Measurements from ENCODE around the gene DLG1. TPM values are rescaled to one million over a fixed set of nuclear protein-coding genes. Genes with fewer than 3 reads are reported as not detected.

The DLG1 gene
- total and polyA plus RNA-seq, 9 of the 15 experiments (the other 6 are each of a cell fraction or from before 2014, with no cell fraction given): 9.4 to 63.5 (median 43.6) TPM

GRCh38 chr3:197298341-197298944 is at the start of gene DLG1 (continued):
- no peak for TF ChIP-seq ID3 (CRISPR knock-in tag; IDR thresholded peaks at IDR 0.05)
- no peak for TF ChIP-seq ID3 (tag; IDR thresholded peaks at IDR 0.05)
- TF ChIP-seq RB1 (IDR thresholded peaks at IDR 0.05; ENCODE audit: low read depth): no peak
- peak; percentile 63 for TF ChIP-seq EP400 (IDR thresholded peaks at IDR 0.05)
- TF ChIP-seq SP2 (IDR thresholded peaks at IDR 0.05; ENCODE audit: extremely low read depth, low read depth, low read length, poor library complexity, severe bottlenecking): no peak
- TF ChIP-seq HDAC6 (IDR thresholded peaks at IDR 0.05; ENCODE audit: low read depth, low read length): no peak
- TF ChIP-seq ZNF165 (CRISPR knock-in tag; IDR thresholded peaks at IDR 0.05; ENCODE audit: borderline replicate concordance): no peak
- TF ChIP-seq FOXJ3 (CRISPR knock-in tag; IDR thresholded peaks at IDR 0.05): no peak
- TF ChIP-seq ZBTB12 (CRISPR knock-in tag; IDR thresholded peaks at IDR 0.05): no peak
- no peak for TF ChIP-seq CBX5 (IDR thresholded peaks at IDR 0.05; ENCODE audit: borderline replicate concordance, low read depth)
- TF ChIP-seq CHD1 (IDR thresholded peaks at IDR 0.05; ENCODE audit: low read length): no peak
- no peak for TF ChIP-seq MAFG (tag; conservative IDR thresholded peaks at IDR 0.05)
- TF ChIP-seq ESRRB (CRISPR knock-in tag; IDR thresholded peaks at IDR 0.05; ENCODE audit: borderline replicate concordance): no peak
- TF ChIP-seq DPF2 (IDR thresholded peaks at IDR 0.05): 0 out of 2 replicates have a peak, but pooled peaks have one; percentile 42
- no peak for TF ChIP-seq ZNF12 (CRISPR knock-in tag; IDR thresholded peaks at IDR 0.05)
- no peak for TF ChIP-seq GMEB1 (CRISPR knock-in tag; IDR thresholded peaks at IDR 0.05)
- TF ChIP-seq ETS2 (tag; IDR thresholded peaks at IDR 0.05; ENCODE audit: borderline replicate concordance, poor library complexity, severe bottlenecking): no peak
- TF ChIP-seq CXXC5 (CRISPR knock-in tag; IDR thresholded peaks at IDR 0.05): no peak; the same call in 1 of the 2 replicates
- no peak for TF ChIP-seq ZNF586 (CRISPR knock-in tag; conservative IDR thresholded peaks at IDR 0.05)
- TF ChIP-seq NFRKB (IDR thresholded peaks at IDR 0.05; ENCODE audit: low read depth): 0 out of 2 replicates have a peak, but pooled peaks have one; percentile 22
- 0 out of 2 replicates have a peak, but pooled peaks have one; percentile 22 for TF ChIP-seq ATF7 (IDR thresholded peaks at IDR 0.05)
- TF ChIP-seq SMARCE1 (IDR thresholded peaks at IDR 0.05): peak; percentile 18; the same call in 1 of the 2 replicates
- TF ChIP-seq LCOR (CRISPR knock-in tag; IDR thresholded peaks at IDR 0.05): 0 out of 2 replicates have a peak, but pooled peaks have one; percentile 37
- no peak for TF ChIP-seq ZMIZ1 (IDR thresholded peaks at IDR 0.05; ENCODE audit: low read depth in 2 of 2, low read length in 2 of 2)
